AG09309 (cell line): ENCODE data around the gene MAGI2.
"Not testable (repeated sequence)": the region's sequence is repeated elsewhere in the genome, so short reads cannot be mapped to it uniquely, and the experiment has no call there.

Experiments
- DNase-seq: peaks from one replicate; pipeline ENCODE4 v3.0.0-alpha.2; 2010; ENCODE audit warnings: low read depth
- H3K4me3 ChIP-seq: 2 replicates; pipeline ENCODE4 v1.5.1; 2011; ENCODE audit warnings: mild to moderate bottlenecking, low read depth, low read length, moderate library complexity; ENCODE audit not compliant: control insufficient read depth
- TF ChIP-seq, protein P1 (sequence below): IDR thresholded peaks from 2 replicates; pipeline ENCODE4 v1.5.1; 2011; ENCODE audit warnings: mild to moderate bottlenecking, low read depth, low read length, inconsistent platforms; ENCODE audit not compliant: insufficient read depth, control insufficient read depth; ENCODE audit errors: missing control alignments

The MAGI2 gene

DNA sequence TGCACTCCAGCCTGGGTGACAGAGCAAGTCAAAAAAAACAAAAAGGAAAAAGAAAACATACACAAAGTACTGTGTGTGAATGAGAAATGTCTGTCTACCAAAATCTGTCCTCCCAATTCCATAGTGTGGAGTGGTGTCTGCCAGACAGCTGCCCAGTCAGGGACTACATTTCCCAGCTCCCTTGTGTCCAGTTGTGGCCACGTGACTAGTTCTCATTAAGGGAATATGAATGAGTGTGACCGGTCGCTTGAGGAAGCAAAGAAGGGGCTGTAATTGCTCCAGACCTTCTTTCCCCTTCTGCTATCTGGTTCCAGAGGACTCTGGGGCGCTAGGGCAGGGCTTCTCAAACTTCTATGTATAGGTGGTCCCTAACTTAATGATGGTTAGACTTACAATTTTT, 1450.8 kb downstream of the MAGI2 start:
- H3K4me3 ChIP-seq, result no peak overlapping the region
- DNase-seq, result no peak
- TF ChIP-seq, protein P1, sequence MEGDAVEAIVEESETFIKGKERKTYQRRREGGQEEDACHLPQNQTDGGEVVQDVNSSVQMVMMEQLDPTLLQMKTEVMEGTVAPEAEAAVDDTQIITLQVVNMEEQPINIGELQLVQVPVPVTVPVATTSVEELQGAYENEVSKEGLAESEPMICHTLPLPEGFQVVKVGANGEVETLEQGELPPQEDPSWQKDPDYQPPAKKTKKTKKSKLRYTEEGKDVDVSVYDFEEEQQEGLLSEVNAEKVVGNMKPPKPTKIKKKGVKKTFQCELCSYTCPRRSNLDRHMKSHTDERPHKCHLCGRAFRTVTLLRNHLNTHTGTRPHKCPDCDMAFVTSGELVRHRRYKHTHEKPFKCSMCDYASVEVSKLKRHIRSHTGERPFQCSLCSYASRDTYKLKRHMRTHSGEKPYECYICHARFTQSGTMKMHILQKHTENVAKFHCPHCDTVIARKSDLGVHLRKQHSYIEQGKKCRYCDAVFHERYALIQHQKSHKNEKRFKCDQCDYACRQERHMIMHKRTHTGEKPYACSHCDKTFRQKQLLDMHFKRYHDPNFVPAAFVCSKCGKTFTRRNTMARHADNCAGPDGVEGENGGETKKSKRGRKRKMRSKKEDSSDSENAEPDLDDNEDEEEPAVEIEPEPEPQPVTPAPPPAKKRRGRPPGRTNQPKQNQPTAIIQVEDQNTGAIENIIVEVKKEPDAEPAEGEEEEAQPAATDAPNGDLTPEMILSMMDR, result no peak

DNA sequence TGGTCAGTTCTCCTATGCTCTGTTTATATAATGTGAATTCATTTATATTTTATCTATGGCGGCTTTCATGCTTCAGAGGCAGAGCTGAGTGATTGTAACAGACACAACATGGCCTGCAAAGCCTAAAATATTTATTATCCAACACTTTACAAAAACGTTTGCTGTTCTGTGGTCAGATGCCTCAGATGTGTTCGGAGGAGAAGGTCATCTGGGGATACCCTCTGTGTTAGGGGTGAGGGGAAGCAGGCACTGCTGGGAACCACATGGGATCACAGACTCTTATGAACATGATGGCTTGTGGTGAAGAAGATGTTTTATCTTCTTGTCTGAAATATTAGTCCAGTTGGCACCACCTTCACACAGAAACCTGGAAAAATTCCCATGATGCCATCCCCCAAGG, 1451.4 kb downstream of the MAGI2 start:
- no peak overlapping the region for H3K4me3 ChIP-seq
- TF ChIP-seq, protein P1, result no peak
- DNase-seq, result no peak

DNA sequence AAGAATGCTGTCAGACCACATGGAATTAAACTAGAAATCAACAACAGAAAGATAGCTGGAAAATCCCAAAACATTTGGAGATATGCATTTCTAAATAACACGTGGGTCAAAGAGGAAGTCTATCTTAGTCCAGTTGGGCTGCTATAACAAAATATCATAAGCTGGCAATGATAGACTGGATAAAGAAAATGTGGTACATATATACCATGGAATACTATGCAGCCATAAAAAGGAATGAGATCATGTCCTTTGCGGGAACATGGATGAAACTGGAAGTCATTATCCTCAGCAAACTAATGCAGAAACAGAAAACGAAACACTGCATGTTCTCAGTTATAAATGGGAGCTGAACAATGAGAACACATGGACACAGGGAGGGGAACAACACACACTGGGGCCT, 1454.3 kb downstream of the MAGI2 start:
- not testable (repeated sequence) for DNase-seq, H3K4me3 ChIP-seq

DNA sequence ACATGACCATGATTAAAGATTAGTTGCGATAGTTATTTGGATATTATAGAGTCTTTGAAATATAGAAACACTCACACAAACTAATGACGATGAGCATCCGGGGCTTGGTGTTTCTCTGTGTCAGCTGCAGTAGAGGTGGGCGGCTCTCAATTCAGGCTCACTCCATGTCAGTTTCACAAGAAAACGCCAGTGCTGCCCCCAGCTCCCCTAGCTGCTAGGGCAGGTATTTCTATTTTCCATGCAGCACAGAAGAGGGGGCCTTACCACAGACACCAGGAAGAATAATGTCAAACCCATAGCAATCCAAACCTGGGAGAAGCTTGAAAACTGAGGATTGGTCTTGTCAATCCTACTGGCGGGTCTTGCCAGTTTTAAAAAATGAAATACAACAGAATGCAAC, 1457.8 kb downstream of the MAGI2 start:
- H3K4me3 ChIP-seq, result no peak overlapping the region
- no peak for DNase-seq
- TF ChIP-seq, protein P1, result peak; percentile 26

DNA sequence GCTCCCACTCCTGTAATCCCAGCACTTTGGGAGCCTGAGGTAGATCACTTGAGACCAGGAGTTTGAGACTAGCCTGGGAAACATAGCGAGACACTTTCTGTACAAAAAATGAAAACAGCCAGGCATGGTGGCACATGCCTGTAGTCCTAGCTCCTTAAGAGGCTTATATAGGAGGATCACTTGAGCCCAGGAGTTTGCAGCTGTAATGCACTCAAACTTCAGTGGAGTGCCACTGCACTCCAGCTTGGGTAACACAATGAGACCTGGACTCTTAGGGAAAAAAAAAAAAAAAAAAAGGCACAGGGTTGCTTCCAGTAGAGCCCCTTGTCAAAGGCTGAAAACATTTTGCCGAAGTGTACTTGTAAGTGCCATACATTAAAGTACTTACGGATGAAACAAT, 1459.6 kb downstream of the MAGI2 start:
- H3K4me3 ChIP-seq, result no peak overlapping the region
- TF ChIP-seq, protein P1, result no peak
- no peak for DNase-seq

DNA sequence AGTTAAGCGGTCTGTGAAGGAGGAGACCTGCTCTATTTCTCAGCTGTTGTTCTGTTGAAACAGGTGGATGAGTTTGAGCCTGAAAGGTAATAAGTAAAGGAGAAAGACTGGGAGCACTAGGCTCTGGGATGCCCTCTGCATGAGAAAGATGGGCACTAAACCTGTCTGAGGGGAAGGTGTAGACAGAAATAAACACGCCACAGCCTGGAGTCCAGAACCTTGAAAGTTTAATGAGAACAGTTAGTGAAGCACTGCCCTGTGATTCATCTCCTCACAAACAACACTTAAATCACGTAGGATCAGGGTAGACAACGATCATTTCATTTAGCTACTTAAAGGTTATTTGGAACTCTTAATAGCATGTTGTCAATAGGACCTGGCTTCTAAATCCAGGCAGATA, 1461.8 kb downstream of the MAGI2 start:
- no peak overlapping the region for H3K4me3 ChIP-seq
- no peak for DNase-seq
- TF ChIP-seq, protein P1, result no peak

DNA sequence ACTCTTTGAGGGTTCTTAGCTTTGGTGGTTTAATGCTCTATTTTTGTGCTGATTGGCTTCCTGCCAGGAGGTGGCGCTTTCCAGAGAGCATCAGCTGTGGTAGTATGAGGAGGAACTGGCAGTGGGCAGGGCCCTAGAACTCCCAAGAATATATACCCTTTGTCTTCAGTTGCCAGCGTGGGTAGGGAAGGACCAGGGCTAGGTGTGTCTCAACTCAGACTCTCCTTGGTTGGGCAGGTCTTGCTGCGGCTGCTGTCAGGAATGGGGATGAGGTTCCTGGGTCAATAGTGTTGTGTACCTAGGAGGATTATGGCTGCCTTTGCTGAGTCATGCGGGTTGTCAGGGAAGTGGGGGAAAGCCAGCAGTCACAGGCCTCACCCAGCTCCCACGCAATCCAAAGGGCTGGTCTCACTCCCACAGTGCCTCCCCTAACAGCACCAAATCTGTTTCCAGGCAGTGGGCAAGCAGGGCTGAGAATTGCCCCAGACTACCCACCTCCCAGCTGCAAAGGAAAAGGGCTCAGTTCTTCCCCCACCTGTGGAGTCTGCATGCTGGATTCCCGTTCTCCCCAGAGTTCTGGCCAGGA, 1463.4 kb downstream of the MAGI2 start:
- TF ChIP-seq, protein P1, result no peak
- DNase-seq, result no peak
- no peak overlapping the region for H3K4me3 ChIP-seq
